SK-N-SH (cell line): ENCODE data around the gene SLC24A3. TPM values are rescaled to one million over a fixed set of nuclear protein-coding genes. Genes with fewer than 3 reads are reported as not detected.

Experiments
- CTCF ChIA-PET: fragments of 300-600, 350-600 bp; formaldehyde crosslinking; extraction: SDS; loops from one replicate; lab custom pipeline; 2021; lab: Yijun Ruan, JAX
- POLR2A ChIA-PET: fragments of 350-600 bp; sonication (Branson Sonifier 250); formaldehyde crosslinking; extraction: SDS; loops from one replicate; lab custom pipeline; 2020; ENCODE audit warnings: antibody characterized with exemption, inconsistent platforms; lab: Yijun Ruan, JAX
- DNase-seq: peaks from one replicate; pipeline ENCODE4 v3.0.0; 2012
- H2AFZ ChIP-seq: fragments of 200-600 bp; sonication (generic); 2 replicates; pipeline ENCODE4 v1.8.1; 2016; ENCODE audit warnings: antibody characterized with exemption, mild to moderate bottlenecking, low read depth
- H3F3A ChIP-seq: fragments of 200-600 bp; sonication (generic); replicated peaks from 2 replicates; pipeline ENCODE3; 2016; ENCODE audit warnings: antibody characterized with exemption, mild to moderate bottlenecking; ENCODE audit not compliant: insufficient read depth
- H3K27ac ChIP-seq, 2 experiments: fragments of 200-500 bp in 1 of 2; fragments of 200-600 bp in 1 of 2; sonication (Bioruptor generic) in 1 of 2; sonication (generic), shearing (Covaris generic) in 1 of 2; 2 replicates each; pipeline versions ENCODE4 v1.5.1 to v1.6.1; 2014 to 2016; ENCODE audit warnings: low read depth in 2 of 2, inconsistent platforms in 1 of 2, low read length in 1 of 2, mild to moderate bottlenecking in 1 of 2, mixed read lengths in 1 of 2
- H3K27me3 ChIP-seq: fragments of 200-600 bp; sonication (generic), shearing (Covaris generic); 2 replicates; pipeline ENCODE4 v1.6.1; 2016; ENCODE audit warnings: mixed run types; ENCODE audit not compliant: insufficient read depth
- H3K36me3 ChIP-seq, 2 experiments: fragments of 200-500 bp in 1 of 2; fragments of 200-600 bp in 1 of 2; sonication (Bioruptor generic) in 1 of 2; sonication (generic) in 1 of 2; replicated peaks in 1 of 2; 2 replicates each; pipeline versions ENCODE3 to v1.5.1; 2014 to 2016; ENCODE audit warnings: low read length in 1 of 2, mild to moderate bottlenecking in 1 of 2; ENCODE audit not compliant: insufficient read depth in 2 of 2, control insufficient read depth in 1 of 2
- H3K4me1 ChIP-seq, 2 experiments: fragments of 200-500 bp in 1 of 2; fragments of 200-600 bp in 1 of 2; sonication (Bioruptor generic) in 1 of 2; sonication (generic), shearing (Covaris generic) in 1 of 2; 2 replicates each; pipeline versions ENCODE4 v1.5.1 to v1.6.1; 2014 to 2016; ENCODE audit warnings: low read depth in 1 of 2, low read length in 1 of 2, mixed run types in 1 of 2; ENCODE audit not compliant: insufficient read depth in 2 of 2, control insufficient read depth in 1 of 2
- H3K4me2 ChIP-seq: fragments of 200-600 bp; sonication (generic), shearing (Covaris generic); 2 replicates; pipeline ENCODE4 v1.6.1; 2017; ENCODE audit warnings: mixed run types
- H3K4me3 ChIP-seq, 2 experiments: fragments of 200-500 bp in 1 of 2; fragments of 200-600 bp in 1 of 2; sonication (Bioruptor generic) in 1 of 2; sonication (generic), shearing (Covaris generic) in 1 of 2; 2 replicates each; pipeline versions ENCODE4 v1.5.1 to v1.8.1; 2014 to 2016; ENCODE audit warnings: low read depth in 2 of 2, inconsistent platforms in 1 of 2, low read length in 1 of 2, mild to moderate bottlenecking in 1 of 2, mixed read lengths in 1 of 2, moderate library complexity in 1 of 2
- H3K79me2 ChIP-seq: fragments of 200-600 bp; sonication (generic); 2 replicates; pipeline ENCODE4 v1.8.1; 2017; ENCODE audit warnings: mild to moderate bottlenecking; ENCODE audit not compliant: insufficient read depth
- H3K9ac ChIP-seq: fragments of 200-600 bp; sonication (generic); 2 replicates; pipeline ENCODE4 v1.6.1; 2017; ENCODE audit warnings: mixed run types
- H3K9me2 ChIP-seq: fragments of 200-600 bp; sonication (generic); 2 replicates; pipeline ENCODE4 v1.6.1; 2017; ENCODE audit warnings: mixed run types
- H3K9me3 ChIP-seq: fragments of 200-600 bp; sonication (generic); 2 replicates; pipeline ENCODE4 v1.6.1; 2017; ENCODE audit warnings: mixed run types, mild to moderate bottlenecking, moderate library complexity
- H4K20me1 ChIP-seq: fragments of 200-600 bp; sonication (generic); 2 replicates; pipeline ENCODE4 v1.6.1; 2017; ENCODE audit warnings: mild to moderate bottlenecking, mixed run types; ENCODE audit not compliant: insufficient read depth
- ELF1 ChIP-seq: IDR thresholded peaks from 2 replicates; pipeline ENCODE4 v1.4.0; 2012
- FOXJ3 ChIP-seq: sonication (generic); formaldehyde crosslinking; IDR thresholded peaks from 2 replicates; pipeline ENCODE4 v1.5.1; 2020; ENCODE audit warnings: mild to moderate bottlenecking, missing genetic modification reagents
- GABPA ChIP-seq: IDR thresholded peaks from 2 replicates; pipeline ENCODE4 v1.4.0; 2012; ENCODE audit warnings: low read depth, mild to moderate bottlenecking
- GATA2 ChIP-seq: sonication (generic); formaldehyde crosslinking; IDR thresholded peaks from 2 replicates; pipeline ENCODE4 v1.5.0; 2020; ENCODE audit warnings: mild to moderate bottlenecking, missing genetic modification reagents
- IRF3 ChIP-seq: fragments of 150-350 bp; IDR thresholded peaks from 2 replicates; pipeline ENCODE4 v1.6.1; 2016; ENCODE audit warnings: mild to moderate bottlenecking, low read depth, low read length
- MAX ChIP-seq: IDR thresholded peaks from 2 replicates; pipeline ENCODE4 v1.4.0; 2012; ENCODE audit warnings: low read depth
- MEF2A ChIP-seq: IDR thresholded peaks from 2 replicates; pipeline ENCODE4 v1.4.0; 2012; ENCODE audit warnings: low read depth, borderline replicate concordance
- NFIC ChIP-seq: IDR thresholded peaks from 2 replicates; pipeline ENCODE4 v1.4.0; 2012; ENCODE audit warnings: borderline replicate concordance
- POLR2AphosphoS5 ChIP-seq: IDR thresholded peaks from 2 replicates; pipeline ENCODE4 v1.6.1; 2012; ENCODE audit warnings: low read depth, low read length
- RAD21 ChIP-seq: IDR thresholded peaks from 2 replicates; pipeline ENCODE4 v1.6.1; 2012; ENCODE audit warnings: mild to moderate bottlenecking, low read length
- REST ChIP-seq: IDR thresholded peaks from 2 replicates; pipeline ENCODE4 v1.6.1; 2012; ENCODE audit warnings: mild to moderate bottlenecking, low read depth, low read length, moderate library complexity
- RFX5 ChIP-seq: IDR thresholded peaks from 2 replicates; pipeline ENCODE4 v1.6.1; 2012; ENCODE audit warnings: mild to moderate bottlenecking, improper control_type of control experiment, low read length
- RXRA ChIP-seq: IDR thresholded peaks from 2 replicates; pipeline ENCODE4 v1.4.0; 2012; ENCODE audit warnings: low read depth, mild to moderate bottlenecking, borderline replicate concordance
- SIN3A ChIP-seq: IDR thresholded peaks from 2 replicates; pipeline ENCODE4 v1.6.1; 2012; ENCODE audit warnings: low read depth, mild to moderate bottlenecking, low read length, moderate library complexity, borderline replicate concordance
- TAF1 ChIP-seq: IDR thresholded peaks from 2 replicates; pipeline ENCODE4 v1.6.1; 2012; ENCODE audit warnings: low read depth, mild to moderate bottlenecking, low read length, moderate library complexity, borderline replicate concordance
- USF1 ChIP-seq: IDR thresholded peaks from 2 replicates; pipeline ENCODE4 v1.4.0; 2012; ENCODE audit warnings: low read depth, borderline replicate concordance
- ZBTB33 ChIP-seq: IDR thresholded peaks from 2 replicates; pipeline ENCODE4 v1.4.0; 2012; ENCODE audit warnings: low read depth, borderline replicate concordance
- WGBS: methylation state at CpG from one replicate; pipeline ENCODE4 v1.1.6; 2017; ENCODE audit warnings: low lambda C conversion rate; 5-methylcytosine and 5-hydroxymethylcytosine counted together
- polyA plus RNA-seq, 3 experiments: library from polyadenylated mRNA; depleted of rRNA; stranded (reverse); fragments of >200 nt; gene quantifications; 2 replicates each; pipeline ENCODE4 v1.2.3, GENCODE V29; 2012

The SLC24A3 gene
- polyA plus RNA-seq, 1 of the 3 experiments (the other 2 are of a cell fraction) = not detected

- no peak overlapping the region for H2AFZ ChIP-seq
- no peak overlapping the region for H3K4me3 ChIP-seq
- 85% methylated on average over 4 of the region's 4 CpGs for WGBS
- TF ChIP-seq POLR2AphosphoS5 (no peak), ZBTB33 (no peak), TAF1 (no peak), GATA2 (CRISPR knock-in tag) (no peak), RXRA (no peak), ELF1 (no peak), MEF2A (no peak), USF1 (no peak), FOXJ3 (no peak), IRF3 (no peak), MAX (no peak)
- no peak for DNase-seq
- H3K36me3 ChIP-seq = peaks cover 0 to 2% of the 10 kb centered on the region in 2 experiments
- no peaks in the 10 kb centered on the region for H3K9me2 ChIP-seq
- H3K4me1 ChIP-seq = no peaks in the 10 kb centered on the region; a peak in 1 of 4 replicates
- ChIA-PET CTCF (interaction anchor here (1.4 kb wide), 1 partner anchor 21 kb away, joined by 3 read pairs; no protein-coding TSS in a partner anchor), POLR2A (no interaction called here)
- no peaks in the 10 kb centered on the region for H3K27me3 ChIP-seq
- H3K4me2 ChIP-seq = no peak overlapping the region
- H3K9ac ChIP-seq = no peak overlapping the region
- 0 out of 2 replicates have a peak, but pooled peaks cover 9% of the 10 kb centered on the region for H3K79me2 ChIP-seq
- H3F3A ChIP-seq = no peaks in the 10 kb centered on the region
- no peak overlapping the region for H3K27ac ChIP-seq
- H4K20me1 ChIP-seq = peaks cover 9% of the 10 kb centered on the region; the same call in 1 of the 2 replicates
- H3K9me3 ChIP-seq = no peaks in the 10 kb centered on the region
Measured at GRCh38 chr20:19765913-19766312, 553.5 kb downstream of the SLC24A3 start.

- TF ChIP-seq TAF1 = no peak
- TF ChIP-seq MAX = no peak
- no peak for TF ChIP-seq GATA2 (CRISPR knock-in tag)
- TF ChIP-seq RAD21 = no peak
- TF ChIP-seq NFIC = no peak
- TF ChIP-seq FOXJ3 = no peak
- no peak for TF ChIP-seq RFX5
- no peak for TF ChIP-seq GABPA
- no peak for TF ChIP-seq SIN3A
- TF ChIP-seq ELF1 = no peak
- TF ChIP-seq REST = no peak
- DNase-seq = no peak
- Histone ChIP-seq H2AFZ (no peak overlapping the region), H4K20me1 (peaks cover 9% of the 10 kb centered on the region; the same call in 1 of the 2 replicates), H3K4me2 (no peak overlapping the region), H3K36me3 (no peaks in the 10 kb centered on the region), H3K79me2 (0 out of 2 replicates have a peak, but pooled peaks cover 5% of the 10 kb centered on the region), H3K27ac (no peak overlapping the region), H3K4me3 (no peak overlapping the region), H3K27me3 (no peaks in the 10 kb centered on the region), H3K9me2 (no peaks in the 10 kb centered on the region), H3K4me1 (no peaks in the 10 kb centered on the region; a peak in 1 of 4 replicates), H3K9me3 (no peaks in the 10 kb centered on the region), H3K9ac (no peak overlapping the region), H3F3A (no peaks in the 10 kb centered on the region)
- 77% methylated on average over 4 of the region's 4 CpGs for WGBS
- POLR2A ChIA-PET = no interaction called here
- CTCF ChIA-PET = no interaction called here
Measured at GRCh38 chr20:19767070-19767469, 554.6 kb downstream of the SLC24A3 start.
